Measurements from ENCODE around the gene PFN2. TPM values are rescaled to one million over a fixed set of nuclear protein-coding genes. Genes with fewer than 3 reads are reported as not detected.
A peak's percentile ranks its signal among the peaks of the same experiment; 100 is the strongest.
"Not testable (repeated sequence)": the region's sequence is repeated elsewhere in the genome, so short reads cannot be mapped to it uniquely, and the experiment has no call there.

Gene PFN2
- total RNA-seq, 1 donor from 2014 or later: 0.78 TPM

DNA sequence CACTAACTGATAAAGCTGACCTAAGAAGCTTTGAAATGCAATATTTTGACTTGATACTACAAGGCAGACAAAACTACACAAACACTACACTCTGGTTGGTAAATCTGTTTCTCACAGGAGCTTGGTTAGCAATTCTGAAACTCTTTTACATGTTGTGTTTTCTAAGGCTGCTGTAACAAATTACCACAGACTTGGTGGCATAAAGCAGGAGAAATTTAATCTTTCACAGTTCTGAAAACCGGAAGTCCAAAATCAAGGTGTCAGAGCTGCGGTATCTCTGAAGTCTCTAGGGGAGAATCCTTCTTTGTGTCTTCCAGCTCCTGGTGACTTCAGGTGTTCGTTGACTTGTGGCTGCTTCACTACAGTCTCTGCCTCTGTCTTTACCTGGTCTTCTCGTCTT, 12.9 kb upstream of the PFN2 start:
- H3K27me3 Mint-ChIP-seq (ENCODE audit: low read depth): peaks cover 20% of the 10 kb centered on the region
- no peaks in the 10 kb centered on the region for H3K4me1 Mint-ChIP-seq (ENCODE audit: low read depth)
- no peak for DNase-seq (ENCODE audit: low spot score)
- intact Hi-C loops (cut with micrococcal nuclease): no loop called here
- no peaks in the 10 kb centered on the region for H3K9me3 Mint-ChIP-seq
- H3K4me3 Mint-ChIP-seq (ENCODE audit: low read depth): no peak overlapping the region
- H3K36me3 Mint-ChIP-seq (ENCODE audit: low read depth): no peaks in the 10 kb centered on the region
- H3K27ac Mint-ChIP-seq: no peak overlapping the region

DNA sequence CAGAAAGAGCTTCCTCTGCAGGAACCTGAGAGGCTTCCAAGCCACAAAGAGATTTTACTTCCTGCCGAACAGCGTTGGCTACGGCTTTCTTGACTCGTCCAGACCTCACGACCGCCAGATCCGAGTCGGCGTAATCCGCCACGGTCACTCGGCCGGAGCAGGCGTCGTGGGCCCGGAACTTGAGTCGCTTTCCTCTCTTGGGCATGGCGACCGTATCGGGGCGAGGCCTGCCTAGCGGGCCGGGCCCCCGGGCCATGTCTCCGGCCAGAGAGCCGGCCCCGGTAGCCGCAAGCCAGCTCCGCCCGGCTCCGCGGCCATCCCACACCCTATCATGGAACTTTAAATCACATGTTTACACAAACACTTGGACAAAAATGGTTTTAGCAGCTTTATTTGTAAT, 12.4 kb upstream of the PFN2 start:
- intact Hi-C loops (cut with micrococcal nuclease); DNase-seq (ENCODE audit: low spot score); H3K4me1 Mint-ChIP-seq (ENCODE audit: low read depth); H3K36me3 Mint-ChIP-seq (ENCODE audit: low read depth); H3K9me3 Mint-ChIP-seq; H3K27ac Mint-ChIP-seq; H3K4me3 Mint-ChIP-seq (ENCODE audit: low read depth): not testable (repeated sequence)
- peaks cover 21% of the 10 kb centered on the region for H3K27me3 Mint-ChIP-seq (ENCODE audit: low read depth)

DNA sequence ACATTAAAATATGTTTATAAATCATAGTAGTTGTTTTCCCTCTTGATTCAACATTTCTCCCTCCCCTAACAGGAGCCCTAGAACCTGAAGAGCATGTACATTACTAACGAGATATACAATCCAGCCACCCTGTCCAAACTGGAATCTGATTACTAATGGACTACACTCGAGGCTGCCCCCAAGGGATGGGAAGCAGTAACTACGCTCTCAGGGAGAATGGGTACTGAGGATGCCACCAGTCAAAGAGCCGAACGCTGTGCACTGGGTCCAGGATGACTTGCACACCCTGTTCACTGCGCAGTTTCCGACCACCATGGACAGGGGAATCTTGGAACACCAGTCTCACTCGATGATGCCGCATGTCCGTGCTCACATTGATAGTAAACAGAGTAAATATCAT, 11.3 kb upstream of the PFN2 start:
- H3K27ac Mint-ChIP-seq; H3K4me1 Mint-ChIP-seq (ENCODE audit: low read depth); H3K36me3 Mint-ChIP-seq (ENCODE audit: low read depth): not testable (repeated sequence)

DNA sequence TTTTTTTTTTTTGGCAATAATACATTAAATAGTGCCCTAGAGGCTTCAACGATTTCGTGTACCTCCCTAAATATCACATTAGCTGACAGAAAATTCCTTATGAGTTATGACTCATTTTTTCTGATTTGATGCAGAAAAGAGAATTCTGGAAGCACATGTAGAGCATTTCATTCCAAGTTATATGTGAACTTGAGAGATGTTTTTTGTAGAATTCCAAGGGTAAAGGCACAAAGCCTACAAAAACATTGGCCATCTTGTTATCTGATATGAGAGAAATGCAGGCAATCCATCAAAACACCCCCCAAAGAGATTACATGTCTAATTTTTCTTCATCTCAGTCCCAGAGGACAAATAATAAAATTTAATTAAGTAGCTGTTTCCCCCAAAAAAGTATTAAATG, 6.7 kb upstream of the PFN2 start:
- H3K27me3 Mint-ChIP-seq (ENCODE audit: low read depth): peaks cover 58% of the 10 kb centered on the region
- H3K4me1 Mint-ChIP-seq (ENCODE audit: low read depth): peaks cover 2% of the 10 kb centered on the region
- intact Hi-C loops (cut with micrococcal nuclease): no loop called here
- H3K4me3 Mint-ChIP-seq (ENCODE audit: low read depth): no peak overlapping the region
- no peaks in the 10 kb centered on the region for H3K9me3 Mint-ChIP-seq
- H3K36me3 Mint-ChIP-seq (ENCODE audit: low read depth): no peaks in the 10 kb centered on the region
- no peak for DNase-seq (ENCODE audit: low spot score)
- no peak overlapping the region for H3K27ac Mint-ChIP-seq

More for the DNA sequence above, 11.3 kb upstream of the PFN2 start:
- H3K4me3 Mint-ChIP-seq (ENCODE audit: low read depth); intact Hi-C loops (cut with micrococcal nuclease); DNase-seq (ENCODE audit: low spot score); H3K9me3 Mint-ChIP-seq: not testable (repeated sequence)
- peaks cover 28% of the 10 kb centered on the region for H3K27me3 Mint-ChIP-seq (ENCODE audit: low read depth)

DNA sequence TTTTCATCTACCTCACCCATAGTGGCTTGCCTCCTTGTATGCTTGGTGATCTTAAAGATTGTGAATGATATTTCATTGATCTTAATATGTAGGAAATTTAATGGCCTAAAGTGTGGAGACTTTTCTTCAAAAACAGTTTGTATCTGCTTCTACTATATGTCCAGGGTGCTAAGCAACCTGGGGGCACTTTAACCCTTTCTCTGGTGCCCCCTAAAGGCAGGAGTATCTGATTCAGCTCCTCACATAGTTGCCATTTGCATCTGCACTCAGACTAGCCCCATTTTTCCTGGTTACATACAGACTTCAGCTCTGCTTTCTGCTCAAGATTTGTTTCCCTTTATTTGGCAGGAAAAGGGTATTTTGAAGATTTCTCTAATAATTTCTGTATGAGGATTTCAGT, 5.2 kb upstream of the PFN2 start:
- no peak for DNase-seq (ENCODE audit: low spot score)
- no peaks in the 10 kb centered on the region for H3K9me3 Mint-ChIP-seq
- peaks cover 8% of the 10 kb centered on the region for H3K4me1 Mint-ChIP-seq (ENCODE audit: low read depth)
- H3K27ac Mint-ChIP-seq: no peak overlapping the region
- no peak overlapping the region for H3K4me3 Mint-ChIP-seq (ENCODE audit: low read depth)
- peaks cover 70% of the 10 kb centered on the region for H3K27me3 Mint-ChIP-seq (ENCODE audit: low read depth)
- no peaks in the 10 kb centered on the region for H3K36me3 Mint-ChIP-seq (ENCODE audit: low read depth)
- intact Hi-C loops (cut with micrococcal nuclease): no loop called here

DNA sequence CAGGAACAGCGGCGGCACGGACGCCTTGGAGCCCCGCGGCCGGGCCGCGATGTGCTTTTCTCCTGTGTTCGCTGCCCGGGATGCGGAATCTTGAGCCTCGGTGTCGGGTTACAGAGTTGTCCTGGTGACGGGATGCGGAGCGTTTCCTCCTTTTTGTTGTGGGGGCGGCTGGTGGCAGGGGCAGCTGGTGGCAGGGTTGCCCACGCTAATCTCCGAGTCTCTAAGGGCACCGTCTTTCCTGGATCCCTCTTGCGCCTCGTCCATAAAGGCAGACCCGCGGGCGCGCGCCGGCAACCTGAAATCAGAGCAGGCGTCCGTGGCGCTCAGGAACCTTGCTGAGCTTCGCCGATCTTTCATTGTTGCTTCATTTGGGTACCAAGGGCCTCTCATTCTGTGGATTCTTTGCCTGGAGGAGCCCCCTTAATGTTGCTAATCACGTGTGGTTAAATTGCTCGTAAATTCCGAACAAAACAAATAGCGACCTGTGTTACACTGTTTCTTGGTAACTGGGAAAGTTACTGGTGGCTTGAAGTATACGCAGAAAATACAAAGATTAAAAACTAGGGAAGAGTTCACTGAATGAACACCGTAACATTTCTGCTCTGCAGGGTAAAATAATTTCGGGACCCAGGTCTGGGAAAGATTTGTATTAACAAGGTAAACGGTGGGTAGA, 844 bp upstream of the PFN2 start:
- Mint-ChIP-seq H3K36me3 (ENCODE audit: low read depth) (peaks cover 3% of the 10 kb centered on the region), H3K4me1 (ENCODE audit: low read depth) (peaks cover 14% of the 10 kb centered on the region), H3K27ac (peak overlapping the region; percentile 48), H3K4me3 (ENCODE audit: low read depth) (peak overlapping the region; percentile 83), H3K9me3 (no peaks in the 10 kb centered on the region), H3K27me3 (ENCODE audit: low read depth) (peaks cover 65% of the 10 kb centered on the region)
- no peak for DNase-seq (ENCODE audit: low spot score)
- intact Hi-C loops (cut with micrococcal nuclease): loop anchor here (2.0 to 5.0 kb wide), 2 partner anchors 437 to 526 kb away; partner anchors contain the start of gene TSC22D2

DNA sequence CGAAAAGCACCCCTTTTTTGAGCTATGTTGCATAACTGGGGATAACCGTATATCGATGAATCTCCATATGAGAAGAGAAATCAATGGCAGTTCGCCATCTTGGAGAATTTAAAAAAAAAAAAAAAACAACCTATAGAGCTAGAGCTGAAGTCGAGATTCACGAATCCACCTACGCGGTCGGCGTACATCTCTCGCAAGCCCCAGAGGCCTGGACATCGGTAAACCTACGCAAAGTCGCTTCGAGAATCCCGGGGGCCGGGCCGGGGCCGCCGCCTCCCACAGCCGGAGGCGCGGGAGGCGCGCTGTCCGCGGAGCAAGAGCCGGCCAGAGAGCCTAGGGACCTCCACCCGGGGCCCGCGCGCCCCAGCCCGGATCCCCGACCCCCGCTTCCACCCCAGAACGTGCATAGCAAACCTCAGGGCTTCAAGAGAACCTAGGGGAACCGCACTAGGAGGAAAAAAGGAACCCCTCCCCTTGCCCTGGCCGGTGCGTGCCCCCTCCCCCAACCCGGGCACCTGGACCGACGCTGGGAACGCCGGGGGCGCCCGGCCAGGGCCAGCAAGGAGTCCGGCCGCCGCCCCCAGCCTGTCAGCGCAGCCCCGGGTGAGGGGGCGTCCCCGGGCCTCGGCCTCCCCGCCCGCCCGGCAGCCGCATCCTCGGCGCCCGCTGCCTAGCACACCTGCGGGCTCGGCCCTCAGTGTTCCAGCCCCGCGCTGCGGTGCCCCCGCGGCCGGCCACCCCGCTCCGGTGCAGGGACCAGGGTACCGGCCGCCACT, 567 bp downstream of the PFN2 start:
- peaks cover 51% of the 10 kb centered on the region for H3K27me3 Mint-ChIP-seq (ENCODE audit: low read depth)
- peaks cover 3% of the 10 kb centered on the region for H3K36me3 Mint-ChIP-seq (ENCODE audit: low read depth)
- intact Hi-C loops (cut with micrococcal nuclease): loop anchor here (2.0 to 5.0 kb wide), 2 partner anchors 439 to 527 kb away; partner anchors contain the start of gene TSC22D2
- peak overlapping the region; percentile 76 for H3K4me3 Mint-ChIP-seq (ENCODE audit: low read depth)
- no peaks in the 10 kb centered on the region for H3K9me3 Mint-ChIP-seq
- H3K27ac Mint-ChIP-seq: no peak overlapping the region
- H3K4me1 Mint-ChIP-seq (ENCODE audit: low read depth): peaks cover 12% of the 10 kb centered on the region
- DNase-seq (ENCODE audit: low spot score): peak; percentile 63

DNA sequence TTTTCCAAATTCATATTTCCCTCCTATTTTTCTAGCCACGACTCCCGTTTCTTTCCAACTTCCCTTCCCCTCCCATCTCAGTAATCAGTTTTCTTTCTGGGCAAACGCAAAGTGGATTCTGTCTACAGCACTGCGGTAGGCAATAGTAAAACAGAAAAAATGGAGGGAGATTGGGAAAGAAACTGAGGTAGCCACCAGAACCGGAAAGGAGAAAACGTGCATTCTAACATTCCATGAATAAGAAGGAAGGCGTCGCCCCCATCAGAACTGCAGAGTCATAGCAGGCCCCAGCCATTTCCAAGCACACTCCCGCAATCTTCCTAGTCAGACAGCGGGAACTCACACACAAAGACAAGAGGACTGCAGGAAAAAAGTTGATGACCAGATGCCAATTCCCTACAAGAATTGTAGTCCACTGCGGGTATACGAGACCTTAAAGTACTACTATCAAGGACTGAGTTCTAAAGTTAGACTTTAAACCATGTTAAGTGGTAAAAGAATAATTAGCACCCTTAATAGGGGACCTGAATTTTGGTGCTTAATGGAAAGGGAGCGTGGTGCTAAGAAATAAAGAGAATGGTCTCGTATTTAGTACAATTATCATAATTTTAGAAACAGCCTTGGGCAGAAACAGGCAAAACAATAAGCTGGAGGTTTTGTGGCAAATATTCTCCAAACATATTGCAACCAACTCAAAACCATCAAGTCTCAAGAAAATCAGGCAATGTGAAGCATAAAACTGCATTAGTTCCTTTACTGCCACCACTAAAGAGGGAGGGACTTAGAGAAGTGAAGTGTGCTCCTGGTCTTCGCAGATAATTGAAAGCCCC, 1.4 kb downstream of the PFN2 start:
- Mint-ChIP-seq H3K4me1 (ENCODE audit: low read depth) (peaks cover 12% of the 10 kb centered on the region), H3K4me3 (ENCODE audit: low read depth) (peak overlapping the region; percentile 75), H3K27me3 (ENCODE audit: low read depth) (peaks cover 43% of the 10 kb centered on the region), H3K27ac (no peak overlapping the region), H3K9me3 (no peaks in the 10 kb centered on the region), H3K36me3 (ENCODE audit: low read depth) (peaks cover 3% of the 10 kb centered on the region)
- intact Hi-C loops (cut with micrococcal nuclease): no loop called here
- no peak for DNase-seq (ENCODE audit: low spot score)

DNA sequence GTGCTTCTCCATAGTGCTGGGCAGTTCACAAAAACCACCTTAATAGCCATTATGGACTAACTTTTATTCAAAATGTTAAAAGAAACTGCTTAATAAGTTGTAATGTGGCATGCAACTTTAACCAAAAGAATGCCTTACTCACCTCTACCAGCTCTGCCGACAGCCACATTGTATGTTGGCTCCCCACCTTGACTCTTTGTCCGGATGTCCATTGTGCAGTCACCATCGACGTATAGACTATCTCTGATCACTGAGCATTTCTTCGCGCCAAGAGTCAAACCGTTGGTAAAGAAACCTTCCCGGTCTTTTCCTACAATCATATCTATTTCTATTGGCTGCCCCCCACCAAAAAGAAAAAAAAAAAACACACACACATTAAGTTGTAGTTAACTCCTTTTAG, 2.5 kb downstream of the PFN2 start:
- intact Hi-C loops (cut with micrococcal nuclease): no loop called here
- peaks cover 34% of the 10 kb centered on the region for H3K27me3 Mint-ChIP-seq (ENCODE audit: low read depth)
- H3K36me3 Mint-ChIP-seq (ENCODE audit: low read depth): peaks cover 3% of the 10 kb centered on the region
- no peak overlapping the region for H3K27ac Mint-ChIP-seq
- no peaks in the 10 kb centered on the region for H3K9me3 Mint-ChIP-seq
- H3K4me1 Mint-ChIP-seq (ENCODE audit: low read depth): peaks cover 12% of the 10 kb centered on the region
- DNase-seq (ENCODE audit: low spot score): no peak
- H3K4me3 Mint-ChIP-seq (ENCODE audit: low read depth): no peak overlapping the region

DNA sequence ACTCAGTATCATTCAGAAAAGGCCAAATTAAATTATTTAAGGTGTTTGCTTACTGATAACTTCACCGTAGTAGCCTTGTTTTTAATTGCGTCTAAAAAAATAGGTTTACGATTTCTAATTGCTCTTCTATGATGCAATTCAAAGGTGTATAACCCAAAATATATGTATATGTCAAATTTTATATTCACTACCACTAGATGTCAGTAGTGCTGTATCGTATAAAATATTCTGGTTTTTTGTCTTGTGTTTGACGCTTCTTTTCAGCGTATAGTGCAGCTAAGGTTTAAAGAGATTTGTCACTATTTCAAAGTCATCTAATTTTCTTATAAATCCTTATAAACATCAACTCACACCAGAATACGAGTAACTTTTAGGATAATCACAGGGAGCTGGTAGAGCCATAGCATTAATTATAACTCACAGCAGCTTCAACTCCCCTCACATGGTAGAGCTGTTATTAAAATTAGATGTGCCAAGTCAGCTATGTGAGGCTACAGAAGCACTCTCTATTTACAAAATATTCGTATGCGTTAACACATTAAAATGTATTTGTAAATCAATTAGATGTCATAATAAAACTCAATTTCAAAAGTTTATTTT, 3.5 kb downstream of the PFN2 start:
- intact Hi-C loops (cut with micrococcal nuclease): loop anchor here (1.0 kb wide), 2 partner anchors 217 to 254 kb away; no protein-coding TSS in a partner anchor
- Mint-ChIP-seq H3K27ac (no peak overlapping the region), H3K27me3 (ENCODE audit: low read depth) (peaks cover 29% of the 10 kb centered on the region), H3K9me3 (no peaks in the 10 kb centered on the region), H3K36me3 (ENCODE audit: low read depth) (peaks cover 3% of the 10 kb centered on the region), H3K4me1 (ENCODE audit: low read depth) (peaks cover 12% of the 10 kb centered on the region), H3K4me3 (ENCODE audit: low read depth) (no peak overlapping the region)
- DNase-seq (ENCODE audit: low spot score): no peak

DNA sequence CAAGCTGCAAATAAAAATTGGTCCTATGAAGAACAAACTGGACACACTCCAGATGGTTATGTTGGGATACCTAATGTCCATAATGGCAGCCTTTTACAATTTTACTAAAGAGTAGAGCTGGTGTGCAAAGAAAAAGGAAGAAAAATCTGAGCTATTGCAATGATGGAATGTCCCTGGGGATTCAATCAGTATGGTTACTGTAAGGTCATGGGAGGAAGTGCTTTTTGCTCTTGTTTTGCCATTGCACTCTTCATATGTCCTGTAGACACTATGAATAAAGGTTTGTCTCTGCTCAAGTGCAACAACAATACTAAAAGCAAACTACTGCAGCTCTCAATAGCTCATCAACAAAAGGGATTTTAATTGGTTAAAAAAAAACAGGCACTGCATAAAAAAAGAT, 5.4 kb downstream of the PFN2 start:
- H3K4me3 Mint-ChIP-seq (ENCODE audit: low read depth): no peak overlapping the region
- intact Hi-C loops (cut with micrococcal nuclease): no loop called here
- H3K27ac Mint-ChIP-seq: no peak overlapping the region
- no peaks in the 10 kb centered on the region for H3K9me3 Mint-ChIP-seq
- no peak for DNase-seq (ENCODE audit: low spot score)
- peaks cover 6% of the 10 kb centered on the region for H3K4me1 Mint-ChIP-seq (ENCODE audit: low read depth)
- peaks cover 20% of the 10 kb centered on the region for H3K27me3 Mint-ChIP-seq (ENCODE audit: low read depth)
- peaks cover 7% of the 10 kb centered on the region for H3K36me3 Mint-ChIP-seq (ENCODE audit: low read depth)

DNA sequence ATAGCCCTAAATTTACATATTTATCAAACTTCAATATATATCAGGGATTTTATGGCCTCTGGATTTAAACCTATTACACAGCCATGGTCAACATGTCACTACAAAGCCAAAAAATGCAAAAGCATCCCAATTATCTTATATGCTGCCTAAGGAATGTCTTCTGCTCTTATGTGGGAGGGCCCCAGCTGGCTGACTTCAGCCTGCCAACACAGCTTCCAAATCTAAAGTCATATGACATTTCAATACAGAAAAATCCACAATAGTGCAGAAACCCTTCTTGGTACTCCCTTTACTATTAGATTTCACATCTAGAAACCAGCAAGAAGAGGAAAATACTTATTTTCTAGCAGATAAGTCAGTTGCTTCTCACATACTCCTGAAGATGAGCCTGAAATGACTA, 6.4 kb downstream of the PFN2 start:
- no peaks in the 10 kb centered on the region for H3K9me3 Mint-ChIP-seq
- no peak overlapping the region for H3K27ac Mint-ChIP-seq
- H3K4me1 Mint-ChIP-seq (ENCODE audit: low read depth): peaks cover 2% of the 10 kb centered on the region
- peaks cover 13% of the 10 kb centered on the region for H3K27me3 Mint-ChIP-seq (ENCODE audit: low read depth)
- peaks cover 7% of the 10 kb centered on the region for H3K36me3 Mint-ChIP-seq (ENCODE audit: low read depth)
- DNase-seq (ENCODE audit: low spot score): no peak
- H3K4me3 Mint-ChIP-seq (ENCODE audit: low read depth): no peak overlapping the region
- intact Hi-C loops (cut with micrococcal nuclease): no loop called here

All from activated T-helper 2 cell treated with anti-CD3 and anti-CD28 coated beads, Interferon-gamma antibody, Interleukin-2, Interleukin-4, amounts not matched to agents 10 μg/mL and 5 μg/mL and 100 μg/mL, durations not matched to agents 14 hours and 24 hours and 36 hours (primary cell).